SK-N-SH treated with all-trans-retinoic acid at 6 μM for 48 hours (cell line): Measurements from ENCODE around the gene PLPP3.

Experiments
- PATZ1 ChIP-seq: fragments of 250-450 bp; sonication (Bioruptor Pico); IDR thresholded peaks from 2 replicates; pipeline ENCODE4 v1.8.0; 2020; ENCODE audit warnings: mild to moderate bottlenecking, moderate library complexity, borderline replicate concordance
- TSHZ2 ChIP-seq: fragments of 250-450 bp; sonication (Bioruptor Pico); IDR thresholded peaks from 2 replicates; pipeline ENCODE4 v1.5.0; 2020; ENCODE audit warnings: mild to moderate bottlenecking, moderate library complexity
- ZFP30 ChIP-seq: fragments of 450-650 bp; formaldehyde crosslinking; IDR thresholded peaks from 2 replicates; pipeline ENCODE4 v1.5.0; 2022; ENCODE audit warnings: mild to moderate bottlenecking, moderate library complexity

- TF ChIP-seq PATZ1 (CRISPR knock-in tag), result no peak
- no peak for TF ChIP-seq TSHZ2
- TF ChIP-seq ZFP30 (CRISPR knock-in tag), result no peak
These were observed 13.2 kb downstream of the PLPP3 start for GRCh38 chr1:56566061-56566744.
